Lung microvascular endothelial cell (primary cell): Measurements from ENCODE around the gene AKAP8L. TPM values are rescaled to one million over a fixed set of nuclear protein-coding genes. Genes with fewer than 3 reads are reported as not detected.

Experiments used
- DNase-seq, 2 donors: peaks; one replicate each; pipeline versions ENCODE4 v3.0.0 to v3.0.0-alpha.2; 2010; ENCODE audit warnings: low read depth in 2 of 2
- total RNA-seq: library from RNA; depleted of rRNA; stranded (reverse); fragments of >200 nt; gene quantifications from 2 replicates; pipeline ENCODE4 v1.2.1, GENCODE V29; 2014

AKAP8L gene
- total RNA-seq, 1 donor from 2014 or later = 39.9 TPM

- DNase-seq = peak; percentile 92 to 94
These were observed 14.1 kb upstream of the AKAP8L start for GRCh38 chr19:15432629-15433518.

DNA sequence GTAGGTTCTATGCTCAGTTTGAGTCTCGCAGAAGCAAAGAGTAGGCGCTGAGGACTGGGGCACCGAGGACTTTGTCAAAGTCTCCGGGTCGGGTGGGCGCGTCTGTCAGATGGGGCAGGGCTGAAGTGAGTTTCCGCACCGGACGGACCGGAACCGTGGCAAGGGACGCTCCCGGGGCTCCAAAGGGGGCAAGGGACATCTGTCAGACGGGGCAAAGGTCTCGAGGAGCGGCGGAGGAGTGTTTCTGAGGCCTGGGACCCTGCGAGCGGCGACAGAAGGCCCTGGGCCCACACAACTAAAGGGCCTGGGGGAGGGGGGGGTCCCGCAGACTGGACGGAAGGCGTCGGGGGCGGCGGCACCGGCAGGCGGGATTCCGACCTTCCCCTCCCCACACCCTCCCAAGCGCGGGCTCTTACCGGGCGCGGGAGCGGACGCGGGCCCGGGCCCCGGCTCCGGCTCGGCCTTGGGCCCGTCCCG lies 13.3 kb upstream of the AKAP8L start:
- DNase-seq = peak in 1 of 2 donors; percentile 42

GRCh38 chr19:15431396-15432017 lies 12.7 kb upstream of the AKAP8L start:
- no peak for DNase-seq

DNA sequence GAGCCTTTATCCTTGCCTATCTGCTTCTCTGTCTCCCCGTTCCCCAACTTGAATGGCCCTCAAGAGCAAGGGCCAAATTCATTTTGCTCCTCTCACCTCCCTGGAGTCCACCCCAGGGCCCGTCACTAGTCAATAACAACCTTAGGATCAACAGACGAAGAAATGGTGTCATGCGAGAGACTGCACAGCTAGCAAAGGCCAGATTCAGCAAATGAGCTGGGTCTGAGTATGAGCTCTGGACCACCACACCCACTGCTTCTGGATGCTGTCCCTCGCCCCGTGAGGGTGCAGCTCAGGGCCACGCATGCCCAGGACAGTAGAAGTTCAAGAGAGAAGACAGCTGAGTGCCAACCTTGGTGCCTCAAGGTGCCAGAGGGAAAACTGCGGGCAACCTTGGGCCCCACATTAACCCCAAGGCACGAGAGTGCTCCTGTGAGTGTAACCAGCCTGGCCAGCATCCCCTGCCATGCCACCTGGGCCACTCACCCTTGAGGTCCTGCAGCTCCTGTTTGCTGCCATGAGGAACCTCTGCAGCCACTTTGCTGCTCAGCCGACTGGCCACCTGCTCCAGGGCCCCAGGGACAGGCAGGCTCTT lies 11.8 kb upstream of the AKAP8L start:
- DNase-seq = no peak

GRCh38 chr19:15429825-15430467 lies 11.2 kb upstream of the AKAP8L start:
- no peak for DNase-seq

GRCh38 chr19:15428956-15429824 lies 10.4 kb upstream of the AKAP8L start:
- no peak for DNase-seq

GRCh38 chr19:15427991-15428471 lies 9.2 kb upstream of the AKAP8L start:
- no peak for DNase-seq

DNA sequence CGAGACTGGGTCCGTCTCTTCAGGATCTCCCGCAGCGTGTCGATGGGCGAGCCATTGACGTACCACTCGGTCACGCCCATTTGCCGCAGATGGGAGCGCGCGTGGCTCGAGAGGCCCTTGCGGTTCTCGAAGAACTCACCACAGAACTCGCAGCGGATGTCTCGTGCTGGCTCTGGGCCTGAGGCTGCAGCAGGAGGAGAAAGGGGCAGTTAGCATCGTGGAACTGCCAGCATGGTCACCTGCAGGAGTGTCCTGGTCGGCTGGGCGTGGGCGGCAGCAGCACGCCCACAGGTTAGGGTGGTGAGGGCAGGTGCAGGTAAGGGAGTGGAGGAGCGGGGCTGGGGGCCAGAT lies 8.5 kb upstream of the AKAP8L start:
- no peak for DNase-seq

DNA sequence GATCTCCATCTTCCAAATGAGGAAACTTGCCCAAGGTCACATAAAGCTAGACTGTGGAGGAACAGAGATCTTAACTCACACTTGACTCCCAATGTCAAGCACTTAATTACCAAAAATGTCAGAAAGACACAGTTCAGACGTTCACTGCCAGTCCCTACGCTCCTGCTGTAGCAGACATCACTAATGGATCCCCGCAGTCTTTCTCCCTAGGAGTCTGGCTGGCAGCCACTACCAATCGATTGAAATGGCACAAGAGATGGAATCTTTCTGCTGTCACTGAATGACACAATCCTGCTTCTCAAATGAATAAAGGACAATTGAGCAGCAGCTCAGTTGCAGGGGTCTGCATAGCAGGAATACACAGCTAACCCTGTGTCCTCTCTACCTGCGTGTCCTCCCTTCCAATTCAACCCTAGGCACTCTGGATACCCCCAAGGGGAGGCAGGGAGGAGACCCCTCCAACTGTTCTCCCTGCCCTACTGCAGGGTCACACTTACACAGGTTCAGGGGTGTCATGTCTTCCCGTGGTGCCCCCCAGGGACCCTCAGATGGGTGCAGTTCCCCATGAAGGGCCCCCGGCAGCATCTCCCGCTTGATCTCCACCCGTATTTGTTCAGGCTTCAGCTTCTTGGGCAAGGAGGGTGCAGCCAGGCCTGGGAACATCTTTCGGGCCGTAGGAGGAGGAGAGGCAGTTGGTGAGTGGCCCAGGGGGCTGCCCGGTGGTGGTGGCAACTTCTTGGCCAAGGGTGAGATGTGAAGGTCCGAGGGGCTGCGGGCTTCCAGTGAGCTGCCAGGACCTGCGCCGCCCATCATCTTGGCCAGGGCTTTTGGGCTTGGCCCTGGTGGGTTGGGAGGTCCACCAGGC lies 7.9 kb upstream of the AKAP8L start:
- DNase-seq = peak in 1 of 2 donors; percentile 20

DNA sequence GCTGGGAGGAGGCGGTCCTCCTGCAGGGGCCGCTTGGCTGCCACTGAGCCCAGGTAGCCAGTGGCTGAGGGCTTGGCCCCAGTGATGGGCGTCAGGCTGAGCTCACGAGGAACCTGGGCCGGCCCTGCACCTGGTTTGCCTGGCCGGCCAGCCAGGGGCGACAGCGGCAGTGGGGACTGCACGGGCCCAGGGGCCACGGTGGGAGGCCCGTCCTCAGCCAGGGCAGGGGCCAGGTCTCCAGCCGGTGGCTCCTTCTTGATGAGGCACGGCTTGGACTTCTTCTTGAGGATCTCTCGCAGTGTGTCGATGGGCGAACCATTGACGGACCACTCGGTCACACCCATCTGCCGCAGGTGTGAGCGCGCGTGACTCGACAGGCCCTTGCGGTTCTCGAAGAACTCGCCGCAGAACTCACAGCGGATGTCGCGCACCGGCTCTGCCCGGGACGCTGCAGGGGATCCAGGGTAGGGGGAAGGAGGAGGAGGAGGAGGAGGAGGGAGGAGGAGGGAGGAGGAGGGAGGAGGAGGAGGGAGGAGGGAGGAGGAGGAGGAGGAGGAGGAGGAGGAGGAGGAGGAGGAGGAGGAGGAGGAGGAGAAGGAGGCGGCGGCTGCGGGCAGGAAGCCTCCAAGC lies 6.6 kb upstream of the AKAP8L start:
- no peak for DNase-seq

DNA sequence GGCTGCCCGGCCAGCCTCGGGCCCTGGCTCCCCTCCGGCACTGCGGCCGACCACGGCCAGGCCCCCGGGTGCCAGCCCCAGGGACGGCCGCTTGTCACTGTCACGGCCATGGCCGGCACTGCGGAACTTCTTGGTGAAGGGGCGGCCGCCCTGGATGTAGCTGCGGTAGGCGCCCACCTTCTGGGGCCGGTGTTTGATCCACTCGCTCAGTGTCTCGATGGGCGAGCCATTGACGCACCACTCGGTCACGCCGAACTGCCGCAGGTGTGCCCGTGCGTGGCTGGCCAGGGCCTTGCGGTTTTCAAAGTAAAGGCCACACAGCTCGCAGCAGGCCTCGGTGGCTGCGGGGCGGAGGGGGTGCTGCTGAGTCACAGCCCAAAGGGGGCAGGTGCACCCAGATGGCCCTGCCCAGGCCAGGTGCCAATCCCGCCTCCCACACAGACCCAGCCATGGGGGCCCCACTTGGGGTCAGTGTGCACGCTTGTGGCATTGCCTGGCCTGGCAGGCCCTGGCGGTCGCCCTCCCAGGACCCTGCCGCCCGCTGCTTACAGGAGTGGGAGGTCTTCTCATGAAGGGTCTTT lies 6.0 kb upstream of the AKAP8L start:
- DNase-seq = no peak

- DNase-seq = no peak
These were observed 5.3 kb upstream of the AKAP8L start for GRCh38 chr19:15424121-15424520.

DNA sequence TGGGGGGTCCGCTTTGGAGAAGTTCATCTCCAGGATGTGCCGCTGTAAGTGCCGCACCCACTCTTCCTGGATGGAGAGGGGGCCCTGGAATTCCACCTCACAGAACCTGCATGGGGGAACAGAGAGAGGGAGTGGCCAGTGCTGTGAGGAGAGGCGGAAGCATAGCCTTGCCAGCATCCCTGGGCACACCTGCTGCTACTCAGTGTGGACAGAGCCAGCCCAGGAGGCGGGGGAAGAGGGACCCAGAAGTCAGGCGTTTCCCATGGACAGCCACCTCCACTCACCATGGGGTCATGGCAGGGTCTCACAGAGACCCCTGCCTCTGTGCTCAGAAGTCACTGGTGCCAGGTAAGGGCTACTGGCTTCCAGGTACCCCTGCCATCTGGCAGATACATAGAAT lies 4.3 kb upstream of the AKAP8L start:
- DNase-seq = no peak

GRCh38 chr19:15422296-15423075 lies 3.7 kb upstream of the AKAP8L start:
- DNase-seq = no peak

- DNase-seq = no peak
These were observed 3.0 kb upstream of the AKAP8L start for GRCh38 chr19:15421721-15422260.

GRCh38 chr19:15421136-15421695 lies 2.4 kb upstream of the AKAP8L start:
- no peak for DNase-seq

DNA sequence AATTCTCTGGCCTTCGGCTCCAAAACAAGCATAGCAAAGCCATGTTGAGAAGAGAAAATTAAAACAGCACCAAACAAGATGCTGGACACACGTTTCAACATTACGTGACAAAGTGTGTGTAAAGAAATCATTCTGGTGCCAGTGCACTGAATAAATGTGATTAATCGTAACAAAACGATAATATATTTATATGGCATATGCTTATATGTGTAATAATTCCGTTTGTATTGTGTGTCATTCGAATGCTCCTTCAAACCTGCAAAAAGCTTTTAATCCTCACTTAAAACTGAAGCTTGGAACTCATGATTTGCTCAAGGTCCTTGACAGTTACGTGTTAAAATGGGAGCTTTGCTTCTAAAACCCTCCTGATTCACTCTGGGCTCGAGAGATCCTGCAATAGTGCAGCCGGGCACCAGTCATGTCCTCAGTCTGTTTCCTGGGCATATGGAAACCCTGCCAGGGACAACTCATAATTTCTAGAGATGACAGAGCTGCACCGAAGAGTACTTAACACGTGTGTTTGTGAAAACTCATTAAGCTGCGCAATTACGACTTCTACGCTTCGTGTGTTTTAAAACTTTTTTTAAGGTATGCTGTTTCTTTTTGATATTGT lies 731 bp upstream of the AKAP8L start:
- DNase-seq = peak in 1 of 2 donors; percentile 6
